ENCODE results near the gene OSBPL10.

OSBPL10 gene

DNA sequence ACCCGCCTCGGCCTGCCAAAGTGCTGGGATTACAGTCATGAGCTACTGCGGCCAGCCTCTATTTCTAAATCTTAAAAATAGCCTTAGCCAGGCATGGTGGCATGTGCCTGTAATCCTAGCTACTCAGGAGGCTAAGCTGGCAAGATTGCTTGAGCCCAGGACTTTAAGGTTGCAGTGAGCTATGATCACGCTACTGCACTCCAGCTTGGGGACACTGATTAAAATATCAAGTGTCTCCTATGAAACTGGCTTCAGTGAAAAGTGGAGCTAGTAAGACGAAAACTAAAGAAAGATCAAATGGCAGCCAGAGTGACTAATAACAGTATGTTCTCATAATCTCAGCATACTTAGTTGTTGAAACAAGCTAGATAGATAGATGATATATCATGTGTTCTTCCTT, 335.8 kb downstream of the OSBPL10 start:
- DNase-seq = no peak

GRCh38 chr3:31639828-31640227, 341.2 kb downstream of the OSBPL10 start:
- no peak for DNase-seq

DNA sequence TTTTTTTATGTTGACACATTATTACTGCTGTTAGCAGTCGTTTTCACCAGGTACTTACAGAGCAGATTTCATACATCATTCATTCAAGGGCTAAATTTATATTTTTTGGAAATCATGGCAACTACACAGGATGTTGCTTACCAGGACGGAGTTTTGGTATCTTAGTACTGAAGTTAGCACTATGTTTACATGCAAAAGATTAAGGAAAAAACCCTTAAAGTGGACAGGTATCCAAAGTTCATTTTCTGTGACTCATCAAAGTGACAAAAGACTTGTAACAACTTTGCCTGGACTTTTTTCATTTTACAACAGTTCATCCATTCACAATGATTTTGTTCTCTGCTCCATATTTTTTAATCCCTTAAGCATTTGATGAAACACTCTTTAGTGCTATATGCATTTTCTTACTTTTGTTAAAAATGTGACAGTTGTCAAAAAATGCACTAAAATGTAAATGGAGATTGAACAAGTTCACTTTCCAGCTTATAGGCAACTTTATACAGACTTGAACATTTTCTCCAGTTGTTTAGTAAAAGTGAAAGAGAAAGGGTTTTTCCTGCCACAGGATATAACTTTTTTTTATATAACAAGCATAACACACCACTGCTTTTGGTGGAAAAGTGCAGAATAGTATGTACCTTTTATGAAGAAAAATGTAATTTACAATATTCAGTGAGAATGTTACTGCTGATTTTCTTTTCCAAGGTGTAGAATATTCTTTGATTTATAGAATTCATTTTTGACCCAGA, 344.2 kb downstream of the OSBPL10 start:
- no peak for DNase-seq

- DNase-seq = no peak
Measured at GRCh38 chr3:31636049-31636448, 345.0 kb downstream of the OSBPL10 start.

DNA sequence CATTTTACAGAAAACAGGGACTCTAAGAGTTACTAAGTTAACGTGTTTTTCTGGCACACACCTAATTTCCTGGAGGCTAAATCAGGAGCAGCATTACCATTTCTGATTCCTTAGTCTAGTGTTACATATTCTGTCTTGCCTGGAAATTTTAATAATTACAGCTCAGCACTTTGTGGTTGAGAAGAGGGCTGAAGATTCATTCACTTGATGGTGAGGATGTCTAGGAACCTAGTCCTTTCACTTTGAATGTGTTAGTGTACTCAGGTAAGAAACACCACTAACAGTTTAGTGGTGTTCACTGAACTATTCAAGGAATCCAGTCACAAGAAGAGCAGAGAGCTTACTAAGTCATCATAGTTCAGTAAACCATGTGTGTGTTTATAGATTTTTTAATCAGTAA, 345.5 kb downstream of the OSBPL10 start:
- DNase-seq = no peak

DNA sequence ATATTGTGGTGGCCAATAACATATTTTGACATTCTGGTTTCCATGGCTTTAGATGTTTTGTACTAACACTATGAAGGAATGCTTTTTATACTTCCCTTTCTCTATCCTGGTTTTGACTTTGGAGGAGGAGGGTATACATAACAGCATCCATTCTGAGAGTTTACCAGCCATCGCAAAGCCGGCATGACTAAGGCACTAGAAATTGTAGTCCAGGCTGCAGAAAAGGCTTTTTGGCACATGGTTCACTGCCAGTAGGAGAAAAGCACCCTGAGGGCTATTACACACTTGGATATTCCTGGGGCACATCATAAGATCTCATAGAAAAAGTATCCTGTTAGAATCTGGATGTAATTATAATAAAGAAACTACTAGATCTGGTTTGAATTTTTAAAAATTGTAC, 346.6 kb downstream of the OSBPL10 start:
- no peak for DNase-seq

DNA sequence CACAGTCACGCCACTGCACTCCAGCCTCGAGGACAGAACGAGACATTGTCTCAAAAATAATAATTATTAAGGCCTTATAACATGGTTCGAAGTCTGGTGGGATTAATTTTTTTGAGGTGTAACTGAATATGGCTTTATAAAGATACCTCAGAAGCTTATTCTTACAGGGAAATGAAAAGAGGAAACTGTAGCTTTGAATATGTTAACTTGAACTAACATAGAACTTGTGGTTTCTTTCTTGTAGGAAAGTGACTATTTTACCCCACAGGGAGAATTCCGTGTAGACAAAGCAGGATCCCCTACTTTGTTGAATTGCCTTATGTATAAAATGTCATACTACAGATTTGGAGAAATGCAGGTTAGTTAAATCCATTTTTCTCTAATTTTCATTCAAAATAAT, 352.0 kb downstream of the OSBPL10 start:
- no peak for DNase-seq

GRCh38 chr3:31625358-31625757, 355.7 kb downstream of the OSBPL10 start:
- DNase-seq = no peak

GRCh38 chr3:31624083-31624709, 356.9 kb downstream of the OSBPL10 start:
- no peak for DNase-seq

GRCh38 chr3:31622636-31623288, 358.3 kb downstream of the OSBPL10 start:
- no peak for DNase-seq

DNA sequence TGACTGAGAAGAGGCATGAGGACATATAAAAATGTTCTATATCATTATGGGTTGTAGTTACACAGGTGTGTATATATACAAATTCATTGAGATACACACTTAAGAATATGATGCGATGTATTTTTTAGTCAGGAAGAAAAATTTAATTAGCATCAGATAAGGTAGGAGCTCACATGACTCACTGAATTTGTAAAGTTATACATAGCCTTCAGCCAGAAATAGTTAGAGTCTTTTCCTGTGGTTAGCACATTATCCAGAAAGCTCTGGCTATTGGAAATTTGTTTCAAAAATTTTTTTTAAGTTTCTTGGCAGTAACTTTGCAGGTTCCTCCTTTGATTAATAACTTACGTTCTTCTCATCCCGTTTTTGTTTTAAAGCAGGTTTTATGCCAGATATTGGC, 359.7 kb downstream of the OSBPL10 start:
- DNase-seq = no peak

GRCh38 chr3:31620656-31621055, 360.4 kb downstream of the OSBPL10 start:
- no peak for DNase-seq

- no peak for DNase-seq
Measured at GRCh38 chr3:31616711-31617110, 364.4 kb downstream of the OSBPL10 start.

DNA sequence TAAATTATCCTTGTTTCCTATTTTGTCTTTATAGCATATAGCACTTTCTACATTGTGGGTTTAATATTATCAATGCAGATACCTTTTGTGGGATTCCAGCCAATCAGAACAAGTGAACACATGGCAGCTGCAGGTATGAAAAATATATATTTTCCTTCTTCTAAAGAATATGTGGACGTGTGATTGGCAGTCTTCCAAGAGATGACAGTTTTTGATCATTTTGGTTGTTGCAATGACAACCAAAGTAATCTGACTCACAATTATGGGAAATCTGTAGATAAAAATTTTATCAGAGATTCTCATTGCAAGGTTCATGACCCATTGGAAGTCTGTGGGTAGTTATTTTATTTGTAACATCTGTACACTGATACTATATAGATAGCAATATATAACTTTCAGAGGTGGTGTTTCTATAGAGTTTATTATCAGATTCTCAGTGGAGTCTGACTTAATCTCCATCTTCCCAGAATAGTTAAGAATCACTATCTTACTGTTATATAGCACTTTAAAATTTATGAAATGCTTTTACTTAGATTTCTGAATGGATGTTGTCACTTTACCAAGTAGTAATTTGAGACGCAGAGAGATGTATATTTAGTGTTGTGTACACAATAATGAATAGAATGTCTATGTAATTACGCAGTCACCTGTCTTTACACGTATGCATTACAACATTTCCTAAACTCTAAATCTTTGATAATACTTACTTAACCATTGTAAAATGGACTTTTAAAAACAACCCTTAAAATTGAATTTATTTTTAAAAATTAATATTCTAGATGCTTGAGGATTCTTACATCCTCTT, 365.8 kb downstream of the OSBPL10 start:
- DNase-seq = no peak

DNA sequence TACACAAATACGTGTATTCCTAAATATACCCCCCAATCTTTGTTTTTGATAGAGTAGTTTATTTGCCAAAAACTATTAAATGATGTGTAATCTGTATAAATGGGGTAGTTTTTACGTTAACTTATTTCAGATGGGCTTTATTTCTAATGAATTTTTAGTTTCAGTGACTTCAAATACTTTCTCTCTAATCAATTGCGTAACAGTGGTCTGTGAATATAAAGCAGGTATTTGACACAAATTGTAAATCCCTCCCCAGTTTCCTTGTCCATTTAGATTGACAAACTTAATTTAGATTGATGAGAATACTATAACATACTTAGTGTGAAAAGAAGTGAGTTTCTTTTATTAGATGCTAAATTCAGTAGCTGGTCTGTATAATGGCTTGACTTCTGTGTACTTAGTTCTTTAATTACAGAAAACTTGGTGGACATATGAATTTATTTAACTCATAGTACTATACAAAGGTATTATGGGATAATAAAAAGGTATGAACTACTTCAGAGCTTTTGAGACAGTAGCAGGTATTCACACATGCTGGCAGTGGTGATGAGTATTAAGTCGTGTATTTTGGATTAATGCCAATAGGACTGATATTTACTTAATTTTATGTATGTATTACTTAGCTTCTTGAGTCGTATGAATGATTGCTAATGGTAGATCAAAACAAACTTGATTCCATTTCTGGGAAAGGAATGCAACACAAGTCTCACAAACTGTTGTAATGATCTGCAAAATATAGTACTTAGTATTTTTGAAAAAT, 366.7 kb downstream of the OSBPL10 start:
- DNase-seq = no peak

DNA sequence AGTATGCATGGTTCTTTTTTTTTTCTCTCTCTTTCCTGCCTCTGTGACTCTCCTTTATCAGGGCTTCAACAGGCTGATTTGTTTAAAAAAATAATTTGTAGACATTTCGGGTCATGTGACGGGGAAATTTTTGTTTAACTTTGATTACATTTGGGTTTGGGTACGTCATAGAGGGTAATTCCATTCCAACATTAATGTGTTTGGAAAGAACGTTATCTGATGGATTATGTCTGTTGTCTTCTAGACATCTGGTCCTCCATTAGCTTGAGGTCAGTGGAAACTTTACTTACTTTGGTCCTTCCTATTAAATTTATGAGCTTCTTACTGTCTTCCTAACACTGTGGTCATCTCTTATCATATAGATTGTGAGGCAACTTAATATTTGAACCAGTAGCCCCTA, 367.4 kb downstream of the OSBPL10 start:
- no peak for DNase-seq

GRCh38 chr3:31613177-31613576, 367.9 kb downstream of the OSBPL10 start:
- no peak for DNase-seq
